Nephron progenitor cell (in vitro differentiated cells): ENCODE data around the gene TXNL1.
"Not testable (repeated sequence)": the region's sequence is repeated elsewhere in the genome, so short reads cannot be mapped to it uniquely, and the experiment has no call there.

Source experiments
- DNase-seq: peaks from one replicate; pipeline ENCODE4 v3.0.0; 2021
- H3K27ac Mint-ChIP-seq: 2 replicates; pipeline ENCODE4 v1.8.0; 2021; ENCODE audit warnings: mild to moderate bottlenecking, moderate library complexity, mixed read lengths
- H3K27me3 Mint-ChIP-seq: 2 replicates; pipeline ENCODE4 v1.8.0; 2021; ENCODE audit warnings: mild to moderate bottlenecking, low read depth, mixed read lengths; ENCODE audit not compliant: poor library complexity
- H3K36me3 Mint-ChIP-seq: 2 replicates; pipeline ENCODE4 v1.8.0; 2021; ENCODE audit warnings: low read depth, mixed read lengths
- H3K4me1 Mint-ChIP-seq: 2 replicates; pipeline ENCODE4 v1.8.0; 2021; ENCODE audit warnings: mixed read lengths
- H3K4me3 Mint-ChIP-seq: 2 replicates; pipeline ENCODE4 v1.8.0; 2021; ENCODE audit warnings: mild to moderate bottlenecking, moderate library complexity, mixed read lengths
- H3K9me3 Mint-ChIP-seq: 2 replicates; pipeline ENCODE4 v1.8.0; 2021; ENCODE audit warnings: mild to moderate bottlenecking, moderate library complexity, mixed read lengths
- TF ChIP-seq, protein P1 (sequence below): fragments of 200-600 bp; sonication (generic); IDR thresholded peaks from 2 replicates; pipeline ENCODE4 v1.5.0; 2021; ENCODE audit warnings: antibody characterized with exemption

TXNL1 gene

GRCh38 chr18:56574861-56575260 lies 63.5 kb downstream of the TXNL1 start:
- no peak for DNase-seq
- TF ChIP-seq, protein P1, sequence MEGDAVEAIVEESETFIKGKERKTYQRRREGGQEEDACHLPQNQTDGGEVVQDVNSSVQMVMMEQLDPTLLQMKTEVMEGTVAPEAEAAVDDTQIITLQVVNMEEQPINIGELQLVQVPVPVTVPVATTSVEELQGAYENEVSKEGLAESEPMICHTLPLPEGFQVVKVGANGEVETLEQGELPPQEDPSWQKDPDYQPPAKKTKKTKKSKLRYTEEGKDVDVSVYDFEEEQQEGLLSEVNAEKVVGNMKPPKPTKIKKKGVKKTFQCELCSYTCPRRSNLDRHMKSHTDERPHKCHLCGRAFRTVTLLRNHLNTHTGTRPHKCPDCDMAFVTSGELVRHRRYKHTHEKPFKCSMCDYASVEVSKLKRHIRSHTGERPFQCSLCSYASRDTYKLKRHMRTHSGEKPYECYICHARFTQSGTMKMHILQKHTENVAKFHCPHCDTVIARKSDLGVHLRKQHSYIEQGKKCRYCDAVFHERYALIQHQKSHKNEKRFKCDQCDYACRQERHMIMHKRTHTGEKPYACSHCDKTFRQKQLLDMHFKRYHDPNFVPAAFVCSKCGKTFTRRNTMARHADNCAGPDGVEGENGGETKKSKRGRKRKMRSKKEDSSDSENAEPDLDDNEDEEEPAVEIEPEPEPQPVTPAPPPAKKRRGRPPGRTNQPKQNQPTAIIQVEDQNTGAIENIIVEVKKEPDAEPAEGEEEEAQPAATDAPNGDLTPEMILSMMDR: no peak
- no peak overlapping the region for H3K4me3 Mint-ChIP-seq
- H3K4me1 Mint-ChIP-seq: peaks cover 31% of the 10 kb centered on the region
- peak overlapping the region; percentile 48 for H3K27ac Mint-ChIP-seq
- peaks cover 22% of the 10 kb centered on the region for H3K9me3 Mint-ChIP-seq
- peaks cover 5% of the 10 kb centered on the region for H3K36me3 Mint-ChIP-seq
- no peaks in the 10 kb centered on the region for H3K27me3 Mint-ChIP-seq

GRCh38 chr18:56572267-56572666 lies 66.1 kb downstream of the TXNL1 start:
- not testable (repeated sequence) for H3K27ac Mint-ChIP-seq

GRCh38 chr18:56570978-56571377 lies 67.4 kb downstream of the TXNL1 start:
- no peak overlapping the region for H3K27ac Mint-ChIP-seq
- H3K27me3 Mint-ChIP-seq: no peaks in the 10 kb centered on the region
- H3K4me1 Mint-ChIP-seq: peaks cover 24% of the 10 kb centered on the region
- TF ChIP-seq, protein P1: no peak
- H3K36me3 Mint-ChIP-seq: peaks cover 5% of the 10 kb centered on the region
- no peak overlapping the region for H3K4me3 Mint-ChIP-seq
- peaks cover 12% of the 10 kb centered on the region for H3K9me3 Mint-ChIP-seq
- no peak for DNase-seq

More at GRCh38 chr18:56572267-56572666, 66.1 kb downstream of the TXNL1 start:
- H3K36me3 Mint-ChIP-seq, DNase-seq, H3K27me3 Mint-ChIP-seq, H3K4me3 Mint-ChIP-seq: not testable (repeated sequence)
- Mint-ChIP-seq H3K9me3 (peaks cover 12% of the 10 kb centered on the region), H3K4me1 (peaks cover 31% of the 10 kb centered on the region)

DNA sequence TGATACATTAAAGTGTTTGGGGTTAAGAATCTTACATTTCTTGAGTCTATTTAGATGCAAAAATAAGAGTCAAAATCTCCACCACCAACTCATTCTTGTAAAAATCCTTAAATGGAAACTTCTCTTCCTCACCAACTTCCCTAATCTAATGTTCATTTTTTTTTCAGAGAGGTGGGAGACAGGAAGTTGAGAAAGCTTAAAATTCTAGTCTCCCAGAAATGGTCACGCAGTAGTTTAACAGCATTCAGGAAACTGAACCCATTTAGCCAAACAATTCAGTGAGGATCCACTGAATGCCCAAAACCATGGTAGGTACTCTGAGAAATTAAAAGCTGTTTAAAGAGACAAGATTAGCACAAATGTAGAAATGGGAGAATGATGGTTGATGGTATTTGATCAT lies 69.0 kb downstream of the TXNL1 start:
- H3K27ac Mint-ChIP-seq: no peak overlapping the region
- peaks cover 27% of the 10 kb centered on the region for H3K4me1 Mint-ChIP-seq
- no peak for DNase-seq
- H3K4me3 Mint-ChIP-seq: no peak overlapping the region
- TF ChIP-seq, protein P1: no peak
- peaks cover 12% of the 10 kb centered on the region for H3K9me3 Mint-ChIP-seq
- H3K36me3 Mint-ChIP-seq: peaks cover 5% of the 10 kb centered on the region
- H3K27me3 Mint-ChIP-seq: peaks cover 4% of the 10 kb centered on the region

- Mint-ChIP-seq H3K4me1 (peaks cover 28% of the 10 kb centered on the region), H3K9me3 (peaks cover 12% of the 10 kb centered on the region), H3K27me3 (peaks cover 4% of the 10 kb centered on the region), H3K4me3 (no peak overlapping the region), H3K36me3 (peaks cover 5% of the 10 kb centered on the region), H3K27ac (no peak overlapping the region)
- TF ChIP-seq, protein P1: no peak
- no peak for DNase-seq
Observed at GRCh38 chr18:56568986-56569385, 69.4 kb downstream of the TXNL1 start.

DNA sequence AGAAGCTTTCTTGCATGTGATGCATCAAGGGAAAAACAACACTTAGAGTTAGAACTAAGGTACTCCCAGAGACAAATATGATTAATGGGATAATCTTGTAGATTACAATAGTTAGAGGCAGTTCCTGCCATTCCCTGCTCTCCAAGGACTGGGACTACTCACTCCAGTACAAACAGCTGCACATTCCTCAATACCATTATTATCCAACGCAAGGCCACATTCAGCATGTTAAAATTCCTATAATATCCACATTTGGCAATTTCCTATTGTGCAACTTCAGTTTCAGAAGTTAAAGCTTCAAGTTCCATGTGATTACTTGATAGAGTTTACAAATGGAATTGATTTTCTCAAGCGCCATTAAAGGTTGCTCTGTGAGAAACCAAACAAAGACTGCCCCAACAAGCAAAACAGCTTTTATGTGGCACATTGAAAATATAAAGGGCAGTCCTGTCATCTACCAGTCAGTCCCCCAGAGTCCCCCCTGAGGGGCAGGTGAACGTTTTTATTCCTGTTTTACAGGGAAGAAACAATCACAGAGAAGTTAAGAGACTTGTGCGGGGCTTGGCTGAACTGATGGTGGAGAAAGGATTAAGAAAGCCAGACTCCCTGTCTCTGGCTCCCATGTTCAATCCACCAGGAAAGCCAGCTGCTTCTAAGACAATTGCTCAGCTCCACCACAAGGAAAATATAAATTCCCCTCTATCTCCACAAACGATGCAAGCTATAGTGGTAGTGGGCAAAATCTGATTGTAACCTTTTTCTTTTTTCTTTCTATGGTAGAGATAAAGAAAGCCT lies 72.6 kb downstream of the TXNL1 start:
- Mint-ChIP-seq H3K9me3 (no peaks in the 10 kb centered on the region), H3K4me3 (no peak overlapping the region), H3K36me3 (no peaks in the 10 kb centered on the region), H3K4me1 (peaks cover 38% of the 10 kb centered on the region), H3K27ac (no peak overlapping the region), H3K27me3 (peaks cover 4% of the 10 kb centered on the region)
- DNase-seq: no peak
- TF ChIP-seq, protein P1: no peak
